ENCODE measurements around the gene SLC26A8. TPM values are rescaled to one million over a fixed set of nuclear protein-coding genes. Genes with fewer than 3 reads are reported as not detected.

SLC26A8 gene
- total RNA-seq, result not detected

- DNase-seq (ENCODE audit: low spot score in 2 of 2), result no peak
- no peak for TF ChIP-seq CTCF (IDR thresholded peaks at IDR 0.05)
- TF ChIP-seq POLR2A (IDR thresholded peaks at IDR 0.05), result no peak
- no peak within 1 kb of the TSS for H3K4me3 ChIP-seq (ENCODE audit: low read depth, poor library complexity, severe bottlenecking)
- 21 to 40% methylated on average over 24 to 31 of the region's 44 CpGs for WGBS, 2 donors
- intact Hi-C loops (cut with DNase I; ENCODE audit: low total_unique reads), result no loop called here
Observed at GRCh38 chr6:36023996-36024795, at the start of gene SLC26A8. Gene SLC26A8, minus strand, starts transcription at chr6:36024641. Its CDS starts 4,934 bp downstream, at chr6:36019707.

- TF ChIP-seq POLR2A (IDR thresholded peaks at IDR 0.05) (no peak), CTCF (IDR thresholded peaks at IDR 0.05) (no peak)
- H3K4me3 ChIP-seq (ENCODE audit: low read depth, poor library complexity, severe bottlenecking), result no peak overlapping the region
- intact Hi-C loops (cut with DNase I; ENCODE audit: low total_unique reads), result no loop called here
- no peak for DNase-seq (ENCODE audit: low spot score in 2 of 2)
Observed at GRCh38 chr6:36073587-36073986, 49.1 kb upstream of the SLC26A8 start.

- 92 to 97% methylated on average over 4 of the region's 4 CpGs for WGBS, 2 donors
- no peak overlapping the region for H3K4me3 ChIP-seq (ENCODE audit: low read depth, poor library complexity, severe bottlenecking)
- no peak for DNase-seq (ENCODE audit: low spot score in 2 of 2)
- TF ChIP-seq POLR2A (IDR thresholded peaks at IDR 0.05) (no peak), CTCF (IDR thresholded peaks at IDR 0.05) (no peak)
- intact Hi-C loops (cut with DNase I; ENCODE audit: low total_unique reads), result no loop called here
Observed at GRCh38 chr6:36072681-36073080, 48.2 kb upstream of the SLC26A8 start.

GRCh38 chr6:36071714-36072113 lies 47.3 kb upstream of the SLC26A8 start:
- H3K4me3 ChIP-seq (ENCODE audit: low read depth, poor library complexity, severe bottlenecking), result no peak overlapping the region
- intact Hi-C loops (cut with DNase I; ENCODE audit: low total_unique reads), result no loop called here
- WGBS, 2 donors, result 90 to 100% methylated on average over 1 of the region's 1 CpG
- TF ChIP-seq POLR2A (IDR thresholded peaks at IDR 0.05) (no peak), CTCF (IDR thresholded peaks at IDR 0.05) (no peak)
- no peak for DNase-seq (ENCODE audit: low spot score in 2 of 2)

- WGBS, 2 donors, result 87% methylated on average over 3 of the region's 3 CpGs
- no peak for DNase-seq (ENCODE audit: low spot score in 2 of 2)
- no peak overlapping the region for H3K4me3 ChIP-seq (ENCODE audit: low read depth, poor library complexity, severe bottlenecking)
- intact Hi-C loops (cut with DNase I; ENCODE audit: low total_unique reads), result no loop called here
- TF ChIP-seq POLR2A (IDR thresholded peaks at IDR 0.05) (no peak), CTCF (IDR thresholded peaks at IDR 0.05) (no peak)
Observed at GRCh38 chr6:36071281-36071680, 46.8 kb upstream of the SLC26A8 start.

- no peak for DNase-seq (ENCODE audit: low spot score in 2 of 2)
- no peak for TF ChIP-seq CTCF (IDR thresholded peaks at IDR 0.05)
- H3K4me3 ChIP-seq (ENCODE audit: low read depth, poor library complexity, severe bottlenecking), result no peak overlapping the region
- intact Hi-C loops (cut with DNase I; ENCODE audit: low total_unique reads), result no loop called here
- WGBS, 2 donors, result 71 to 75% methylated on average over 3 of the region's 3 CpGs
Observed at GRCh38 chr6:36070252-36070651, 45.8 kb upstream of the SLC26A8 start.
